ENCODE measurements around the gene PHC1.
A peak's percentile ranks its signal among the peaks of the same experiment; 100 is the strongest.
"Not testable (repeated sequence)": the region's sequence is repeated elsewhere in the genome, so short reads cannot be mapped to it uniquely, and the experiment has no call there.

Gene PHC1

GRCh38 chr12:8911606-8912268 lies 2.6 kb upstream of the PHC1 start:
- DNase-seq = no peak

- DNase-seq = no peak
Measured at GRCh38 chr12:8912914-8913313, 1.4 kb upstream of the PHC1 start.

GRCh38 chr12:8913702-8914032 lies 642 bp upstream of the PHC1 start:
- no peak for DNase-seq

GRCh38 chr12:8914716-8915526 lies 612 bp downstream of the PHC1 start:
- DNase-seq = no peak

GRCh38 chr12:8916154-8916553 lies 1.8 kb downstream of the PHC1 start:
- no peak for DNase-seq

GRCh38 chr12:8917031-8917430 lies 2.7 kb downstream of the PHC1 start:
- DNase-seq = no peak

GRCh38 chr12:8917751-8918150 lies 3.4 kb downstream of the PHC1 start:
- DNase-seq = no peak

- DNase-seq = not testable (repeated sequence)
Measured at GRCh38 chr12:8919643-8920042, 5.3 kb downstream of the PHC1 start.

GRCh38 chr12:8922544-8922943 lies 8.2 kb downstream of the PHC1 start:
- no peak for DNase-seq

GRCh38 chr12:8930655-8931323 lies 16.5 kb downstream of the PHC1 start:
- DNase-seq = not testable (repeated sequence)

- not testable (repeated sequence) for DNase-seq
Measured at GRCh38 chr12:8932464-8932863, 18.2 kb downstream of the PHC1 start.

GRCh38 chr12:8934080-8934479 lies 19.8 kb downstream of the PHC1 start:
- DNase-seq = not testable (repeated sequence)

GRCh38 chr12:8936735-8937134 lies 22.4 kb downstream of the PHC1 start:
- no peak for DNase-seq

GRCh38 chr12:8937842-8938442 lies 23.6 kb downstream of the PHC1 start:
- DNase-seq = not testable (repeated sequence)

GRCh38 chr12:8941691-8942478 lies 27.6 kb downstream of the PHC1 start:
- DNase-seq = no peak

GRCh38 chr12:8943565-8944186 lies 29.4 kb downstream of the PHC1 start:
- DNase-seq = no peak

GRCh38 chr12:8946733-8947132 lies 32.4 kb downstream of the PHC1 start:
- no peak for DNase-seq

- DNase-seq = no peak
Measured at GRCh38 chr12:8947737-8948136, 33.4 kb downstream of the PHC1 start.

GRCh38 chr12:8948701-8949341 lies 34.5 kb downstream of the PHC1 start:
- no peak for DNase-seq

GRCh38 chr12:8949342-8950220 lies 35.3 kb downstream of the PHC1 start, which contains the start of gene M6PR:
Gene M6PR (minus strand): TSS chr12:8949645. CDS start chr12:8946404, 3,241 bp downstream.
- DNase-seq = peak; percentile 92

- no peak for DNase-seq
Measured at GRCh38 chr12:8950221-8950527, 35.9 kb downstream of the PHC1 start.

Data from NCI-H1048 (cell line).